Skin of body (tissue), 2 donors: Measurements from ENCODE around the gene ELMO1. TPM values are rescaled to one million over a fixed set of nuclear protein-coding genes. Genes with fewer than 3 reads are reported as not detected.

Experiments used
- DNase-seq: peaks from one replicate; lab custom pipeline; 2025; lab: John Stamatoyannopoulos, UW
- total RNA-seq: library from RNA; depleted of rRNA; stranded (reverse); fragments of >200 nt; gene quantifications from one replicate; pipeline ENCODE4 v1.2.3, GENCODE V29; 2014

ELMO1 gene
- total RNA-seq, 1 donor from 2014 or later, result 37.9 TPM

GRCh38 chr7:37196676-37197075 lies 252.0 kb downstream of the ELMO1 start:
- DNase-seq, result no peak

DNA sequence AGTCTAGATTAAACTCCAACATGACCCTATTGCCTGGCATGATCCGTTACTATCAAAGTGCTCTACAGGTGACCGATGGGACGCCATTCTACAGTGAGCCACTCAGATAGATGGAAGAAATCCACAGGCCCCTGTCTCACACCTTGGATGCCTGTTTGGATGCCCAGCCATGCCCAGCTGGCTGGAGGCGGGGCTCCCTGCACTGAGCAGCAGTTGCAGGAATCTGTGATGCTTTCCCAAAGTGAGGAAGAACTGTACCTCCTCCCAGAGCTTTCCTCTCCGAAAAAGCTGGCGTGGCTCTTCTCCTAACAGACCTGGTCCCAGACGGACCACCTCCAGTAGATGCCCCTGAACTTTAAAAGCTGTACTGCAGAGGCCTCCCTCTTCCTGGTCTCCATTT lies 253.3 kb downstream of the ELMO1 start:
- no peak for DNase-seq

DNA sequence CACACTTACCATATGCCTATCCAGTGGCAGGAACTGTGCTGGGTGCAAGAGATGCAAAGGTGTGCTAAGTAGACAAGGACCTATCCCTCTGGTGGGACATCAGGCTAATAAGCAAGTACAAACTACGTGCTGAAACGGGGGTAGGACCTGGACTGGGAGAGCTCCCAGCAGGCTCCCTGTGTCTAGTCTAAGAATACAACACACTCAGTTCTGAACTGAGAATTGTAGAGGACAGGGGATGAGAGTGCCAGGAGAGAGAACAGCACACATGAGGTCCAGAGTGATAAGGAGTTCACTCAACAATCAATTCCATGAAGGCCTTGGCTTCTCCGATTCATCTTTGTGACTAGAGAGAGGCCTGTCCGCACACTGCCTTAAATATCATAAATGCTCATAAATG lies 253.7 kb downstream of the ELMO1 start:
- no peak for DNase-seq

DNA sequence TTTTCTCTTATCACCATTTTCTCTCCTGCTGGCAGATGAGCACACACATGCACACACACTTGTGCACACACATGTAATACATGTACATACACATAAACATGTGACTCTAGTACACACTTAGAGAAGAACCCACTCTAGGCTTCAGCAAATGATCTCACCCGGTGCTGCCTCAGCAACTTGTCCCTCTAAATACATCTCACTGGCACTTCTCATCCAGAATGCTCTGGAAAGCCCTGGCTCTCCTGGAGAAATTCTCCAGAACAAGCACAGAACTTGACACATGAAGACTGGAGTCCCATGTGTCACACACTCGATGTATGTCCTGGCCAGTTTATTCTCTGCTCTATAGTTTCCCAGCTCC lies 254.9 kb downstream of the ELMO1 start:
- no peak for DNase-seq

DNA sequence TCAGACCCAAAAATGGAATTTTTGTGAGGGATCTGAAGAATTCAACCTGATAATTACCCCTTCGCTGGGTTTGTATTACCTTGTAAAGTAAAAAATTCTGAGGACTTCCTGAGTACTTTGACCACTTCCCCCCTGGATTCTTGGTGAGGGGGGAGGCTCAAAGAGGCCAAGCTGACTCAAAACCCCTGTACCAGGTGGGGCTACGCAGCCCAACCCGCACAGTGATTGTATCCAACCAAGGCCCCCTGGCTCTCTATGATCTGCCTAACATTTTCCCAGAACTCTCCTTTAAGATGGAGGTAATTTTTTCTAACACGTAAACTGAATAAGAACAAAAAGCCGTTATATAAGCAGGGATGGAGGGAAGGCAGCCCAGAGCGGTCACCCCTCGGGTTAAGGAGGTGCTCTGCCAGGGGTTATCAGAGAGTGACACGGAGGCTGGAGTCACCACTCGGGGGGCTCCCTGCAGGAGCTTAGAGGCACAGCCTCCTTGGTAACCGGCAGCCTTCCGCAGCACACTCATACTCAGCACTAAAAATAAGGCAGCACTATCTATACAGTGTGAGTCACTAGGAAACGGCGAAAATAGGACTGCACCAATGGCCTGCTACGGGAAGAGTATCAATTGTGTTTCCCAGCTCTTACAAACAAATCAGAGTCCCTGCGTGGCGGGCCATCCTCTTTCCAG lies 255.4 kb downstream of the ELMO1 start:
- no peak for DNase-seq

DNA sequence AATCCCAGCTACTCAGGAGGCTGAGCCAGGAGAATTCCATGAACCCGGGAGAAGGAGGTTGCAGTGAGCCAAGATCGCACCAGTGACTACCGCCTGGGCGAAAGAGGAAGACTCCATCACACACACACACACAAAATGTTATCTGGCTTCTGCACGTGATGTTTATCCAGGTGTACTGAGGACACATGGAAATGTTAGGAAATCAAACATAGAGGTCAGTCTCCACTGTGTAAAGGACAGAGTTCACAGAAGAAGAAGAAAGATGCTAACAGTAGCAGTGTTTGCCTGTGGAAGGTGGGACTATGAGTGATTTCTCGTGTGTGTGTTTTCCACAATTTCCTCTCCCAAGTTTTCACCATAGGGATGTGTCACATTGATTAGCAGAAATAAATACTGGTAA lies 256.9 kb downstream of the ELMO1 start:
- DNase-seq, result no peak

DNA sequence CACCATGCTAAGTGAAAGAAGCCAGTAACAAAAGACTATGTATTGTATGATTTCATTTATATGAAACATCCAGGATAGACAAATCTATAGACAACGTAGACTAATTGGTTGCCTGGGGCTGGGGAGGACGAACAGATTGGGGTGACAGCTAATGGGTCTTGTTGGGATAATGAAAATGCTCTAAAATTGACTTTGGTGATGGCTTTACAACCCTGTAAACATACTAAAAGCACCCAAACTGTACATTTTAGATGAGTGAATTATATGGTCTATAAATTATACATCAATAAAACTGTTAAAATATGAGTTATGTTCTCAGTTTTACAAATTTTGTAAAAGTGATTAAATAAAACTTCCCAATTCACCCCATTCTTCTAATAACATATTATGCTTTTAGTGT lies 261.5 kb downstream of the ELMO1 start:
- no peak for DNase-seq

DNA sequence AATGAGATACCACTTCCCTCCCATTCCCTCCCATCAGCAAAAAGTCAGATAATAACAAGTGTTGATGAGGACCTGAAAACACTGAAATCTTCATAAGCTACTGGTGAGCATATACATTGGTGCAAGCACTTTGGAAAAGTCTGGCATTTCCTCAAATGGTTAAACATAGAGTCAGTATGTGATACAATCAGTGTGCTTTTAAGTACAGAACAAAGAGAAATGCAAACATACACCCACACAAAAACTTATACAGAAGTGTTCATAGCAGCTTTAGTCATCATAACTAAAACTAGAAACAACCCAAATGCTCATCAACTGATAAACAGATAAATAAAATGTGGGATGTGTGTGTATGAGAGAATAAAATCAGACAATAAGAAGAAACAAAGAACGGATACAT lies 261.9 kb downstream of the ELMO1 start:
- DNase-seq, result no peak

- DNase-seq, result no peak
Observed at GRCh38 chr7:37181550-37181932, 267.1 kb downstream of the ELMO1 start.

DNA sequence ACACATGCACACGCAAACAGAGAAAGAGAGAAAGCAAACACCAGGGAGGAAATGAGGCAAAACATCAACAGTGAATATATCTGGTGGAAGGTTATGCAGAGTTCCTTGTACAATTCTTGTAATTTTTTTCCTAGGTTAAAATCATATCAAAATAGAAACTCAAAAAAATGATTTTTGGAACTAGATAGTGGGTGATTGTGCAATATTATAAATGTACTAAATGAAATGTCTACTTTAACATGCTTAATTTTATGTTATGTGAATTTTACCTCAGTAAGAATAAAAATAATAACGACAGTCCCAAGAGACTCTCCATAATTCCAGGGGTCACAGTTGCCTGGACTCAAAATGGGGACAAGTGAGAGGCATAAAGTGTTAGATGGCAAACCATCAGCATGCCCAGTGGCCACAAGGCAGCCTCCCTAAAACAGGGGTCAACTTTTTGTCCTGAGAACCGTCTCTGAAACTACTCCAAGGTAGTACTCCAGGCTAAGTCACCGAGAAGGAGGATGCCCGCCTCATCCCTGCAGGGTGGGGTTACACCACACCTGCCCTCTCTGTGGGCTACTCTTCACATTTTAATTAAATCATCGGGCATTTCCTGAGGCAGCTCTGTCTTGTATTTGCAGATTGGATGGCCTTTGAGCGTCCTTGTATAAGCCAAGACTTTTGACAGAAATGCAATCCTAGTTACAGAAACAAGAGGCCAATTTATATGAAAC lies 267.7 kb downstream of the ELMO1 start:
- no peak for DNase-seq

DNA sequence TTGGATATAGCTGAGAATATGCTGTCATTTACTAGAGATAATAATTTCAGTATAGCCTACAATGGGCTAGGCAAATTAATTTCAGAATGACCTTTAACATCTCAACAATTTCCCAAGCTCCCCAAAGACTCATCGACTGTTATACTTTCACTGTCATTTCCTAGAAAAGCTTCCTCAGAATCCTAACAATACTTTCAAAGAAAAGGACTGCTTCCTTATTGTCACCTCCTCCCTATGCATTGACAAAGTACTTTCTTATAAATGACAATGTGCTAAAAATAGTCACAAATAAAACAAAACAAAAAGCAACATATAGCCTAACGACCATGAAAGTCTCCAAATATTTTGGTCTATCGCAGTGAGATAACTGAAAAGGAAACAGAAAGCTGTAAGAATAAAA lies 272.6 kb downstream of the ELMO1 start:
- DNase-seq, result no peak

GRCh38 chr7:37174460-37174859 lies 274.2 kb downstream of the ELMO1 start:
- DNase-seq, result no peak

GRCh38 chr7:37173670-37174069 lies 275.0 kb downstream of the ELMO1 start:
- no peak for DNase-seq

DNA sequence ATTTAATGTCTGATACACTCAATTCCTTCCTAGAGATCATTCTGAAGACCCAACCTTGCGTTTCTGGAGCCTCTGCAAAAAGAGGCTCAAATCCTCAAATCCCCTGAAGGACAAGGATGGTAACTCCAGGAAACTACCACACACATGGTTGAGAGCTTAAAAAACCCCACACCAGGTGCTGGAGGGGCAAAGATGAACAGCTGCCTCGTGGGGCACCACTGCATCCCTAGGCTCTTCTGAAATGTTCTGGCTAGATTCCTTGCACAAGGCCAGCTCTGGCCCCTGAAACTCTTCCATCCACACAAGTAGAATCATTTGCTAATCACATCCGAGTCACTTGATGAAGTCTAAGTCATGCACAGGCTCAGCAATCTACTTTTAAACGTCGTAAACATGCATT lies 286.6 kb downstream of the ELMO1 start:
- DNase-seq, result no peak

GRCh38 chr7:37160656-37161055 lies 288.0 kb downstream of the ELMO1 start:
- DNase-seq, result no peak

DNA sequence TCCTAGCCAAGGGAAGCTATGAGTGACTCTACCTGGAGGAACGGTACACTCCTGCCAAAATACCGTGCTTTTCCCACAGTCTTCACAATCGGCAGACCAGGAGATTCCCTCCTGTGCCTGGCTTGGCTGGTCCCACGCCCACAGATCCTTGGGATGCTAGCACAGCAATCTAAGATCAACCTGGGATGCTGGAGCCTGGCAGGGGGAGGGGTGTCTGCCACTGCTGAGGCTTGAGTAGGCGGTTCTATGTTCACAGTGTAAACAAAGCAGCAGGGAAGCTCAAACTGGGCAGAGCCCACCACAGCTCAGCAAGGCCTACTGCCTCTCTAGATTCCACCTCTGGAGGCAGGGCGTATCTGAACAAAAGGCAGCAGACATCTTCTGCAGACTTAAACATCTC lies 295.3 kb downstream of the ELMO1 start:
- DNase-seq, result no peak

DNA sequence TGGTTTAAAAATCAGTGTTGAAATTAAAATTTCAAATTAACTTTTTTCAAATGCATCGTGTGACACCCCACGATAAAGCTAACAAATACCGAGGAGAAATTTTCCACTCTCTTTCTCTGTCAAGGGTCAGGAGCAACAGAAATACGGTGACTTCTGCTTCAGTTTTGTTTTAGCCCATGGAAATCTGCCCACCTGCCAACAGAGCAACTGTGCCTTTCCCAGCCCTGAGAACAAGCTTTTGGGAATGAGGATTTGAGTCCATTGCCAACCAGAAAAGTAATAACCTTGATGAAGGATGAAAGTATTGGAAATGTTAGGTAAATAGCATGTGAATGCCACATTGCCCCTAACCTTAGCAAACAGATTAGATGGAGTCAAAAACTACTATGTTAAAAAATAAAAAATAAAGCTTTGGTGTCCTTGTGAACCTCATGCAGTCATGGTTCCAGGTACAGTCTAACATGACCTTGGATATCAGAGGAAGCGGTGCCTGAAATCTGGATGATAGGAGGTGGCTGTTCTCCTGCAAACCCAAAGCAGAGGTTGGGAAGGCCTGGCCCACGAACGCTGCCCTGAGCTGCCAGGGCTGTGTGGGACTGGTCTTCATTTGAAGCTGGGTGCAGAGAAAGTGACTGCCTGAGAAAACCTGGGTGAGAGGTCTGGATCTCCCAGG lies 296.8 kb downstream of the ELMO1 start:
- DNase-seq, result no peak

- DNase-seq, result no peak
Observed at GRCh38 chr7:37150856-37151255, 297.8 kb downstream of the ELMO1 start.

DNA sequence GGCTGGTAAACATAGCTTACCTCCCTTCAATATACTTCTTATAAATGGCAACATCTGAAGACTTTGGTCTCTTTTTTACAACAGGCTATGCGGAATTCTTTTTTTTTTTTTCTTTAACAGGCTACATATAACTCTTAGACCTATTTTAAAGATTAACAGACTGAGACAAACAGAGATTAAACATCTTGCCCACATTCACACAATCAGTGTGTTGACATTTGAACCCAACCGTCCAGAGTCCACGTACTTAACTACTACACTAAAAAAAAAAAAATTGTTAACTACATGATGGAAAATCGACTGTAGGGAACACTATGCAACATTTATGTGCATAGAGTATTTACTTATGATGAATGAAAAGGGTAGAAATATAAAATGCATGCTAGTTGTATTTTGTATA lies 298.5 kb downstream of the ELMO1 start:
- no peak for DNase-seq

GRCh38 chr7:37149773-37150124 lies 298.9 kb downstream of the ELMO1 start:
- DNase-seq, result no peak

GRCh38 chr7:37149051-37149772 lies 299.5 kb downstream of the ELMO1 start:
- DNase-seq, result no peak

- DNase-seq, result no peak
Observed at GRCh38 chr7:37145682-37146081, 303.0 kb downstream of the ELMO1 start.
